PC-3 (cell line): ENCODE data around the gene GTPBP8. TPM values are rescaled to one million over a fixed set of nuclear protein-coding genes. Genes with fewer than 3 reads are reported as not detected.

Source experiments
- ATAC-seq: fragments of 200-7000 bp; cut with Tn5 transposase; 2 replicates; pipeline ENCODE4 v1.9.1; 2020; ENCODE audit warnings: mild to moderate bottlenecking, moderate library complexity
- BruUV-seq: library from RNA; stranded (reverse); fragments of 400-500 nt; replicated peaks from 2 replicates; lab custom pipeline; 2021; lab: Mats Ljungman, UMichigan
- CTCF ChIA-PET: fragments of 300-600 bp; sonication (Branson Sonifier 250); formaldehyde crosslinking; loops from one replicate; lab custom pipeline; 2022; ENCODE audit warnings: antibody characterized with exemption; lab: Charles Lee
- POLR2A ChIA-PET: fragments of 300-600 bp; sonication (Branson Sonifier 250); formaldehyde crosslinking; loops from one replicate; lab custom pipeline; 2022; ENCODE audit warnings: antibody characterized with exemption; ENCODE audit not compliant: unreplicated experiment; lab: Charles Lee
- DNase-seq: peaks from one replicate; pipeline ENCODE4 v3.0.0-alpha.2; 2015
- H2AFZ ChIP-seq: fragments of 300-600 bp; sonication (generic); 2 replicates; pipeline ENCODE4 v1.6.0; 2016; ENCODE audit warnings: antibody characterized with exemption, low read length
- H3F3A ChIP-seq: fragments of 300-600 bp; sonication (generic); one replicate; pipeline ENCODE4 v1.6.0; 2017; ENCODE audit warnings: antibody characterized with exemption, low read length, control low read depth, mild to moderate bottlenecking; ENCODE audit not compliant: unreplicated experiment
- H3K27ac ChIP-seq: fragments of 300-600 bp; sonication (generic); 2 replicates; pipeline ENCODE4 v1.5.1; 2016; ENCODE audit warnings: mild to moderate bottlenecking, low read length
- H3K27me3 ChIP-seq: fragments of 300-600 bp; sonication (generic); 2 replicates; pipeline ENCODE4 v1.6.1; 2016; ENCODE audit warnings: low read length, mixed read lengths
- H3K36me3 ChIP-seq: fragments of 300-600 bp; sonication (generic); 2 replicates; pipeline ENCODE4 v1.6.1; 2016; ENCODE audit warnings: low read depth, mixed run types, low read length, mixed read lengths
- H3K4me1 ChIP-seq: fragments of 300-600 bp; sonication (generic); 2 replicates; pipeline ENCODE4 v1.5.1; 2016; ENCODE audit warnings: low read length; ENCODE audit not compliant: insufficient read depth
- H3K4me2 ChIP-seq: fragments of 300-600 bp; sonication (generic); 2 replicates; pipeline ENCODE4 v1.6.0; 2016; ENCODE audit warnings: low read length
- H3K4me3 ChIP-seq: fragments of 300-600 bp; sonication (generic); 2 replicates; pipeline ENCODE4 v1.5.1; 2016; ENCODE audit warnings: mild to moderate bottlenecking, low read length, mixed read lengths
- H3K79me2 ChIP-seq: fragments of 300-600 bp; sonication (generic); 2 replicates; pipeline ENCODE4 v1.6.1; 2017; ENCODE audit warnings: low read length, mixed read lengths
- H3K9ac ChIP-seq: fragments of 300-600 bp; sonication (generic); 2 replicates; pipeline ENCODE4 v1.6.0; 2016; ENCODE audit warnings: mild to moderate bottlenecking, low read length
- H3K9me2 ChIP-seq: fragments of 300-600 bp; sonication (generic); replicated peaks from 2 replicates; pipeline ENCODE4 v1.6.1; 2016; ENCODE audit warnings: mixed run types, low read length, mixed read lengths
- H3K9me3 ChIP-seq: fragments of 300-600 bp; sonication (generic); 2 replicates; pipeline ENCODE4 v1.6.1; 2016; ENCODE audit warnings: low read length, mixed read lengths
- H4K20me1 ChIP-seq: fragments of 300-600 bp; sonication (generic); 2 replicates; pipeline ENCODE4 v1.6.1; 2016; ENCODE audit warnings: low read length, mixed read lengths
- EZH2 ChIP-seq: fragments of 300-600 bp; sonication (generic); IDR thresholded peaks from one replicate; pipeline ENCODE4 v1.6.1; 2017; ENCODE audit warnings: antibody characterized with exemption, mild to moderate bottlenecking, low read length; ENCODE audit not compliant: unreplicated experiment
- EZH2phosphoT487 ChIP-seq: fragments of 300-600 bp; sonication (generic); IDR thresholded peaks from 2 replicates; pipeline ENCODE4 v1.6.1; 2018; ENCODE audit warnings: mild to moderate bottlenecking, antibody characterized with exemption, low read length, borderline replicate concordance
- intact Hi-C: fragments of 100-400 bp; cut with micrococcal nuclease; formaldehyde crosslinking; loops from 2 replicates; pipeline ENCODE4 v1.9.0; 2023
- total RNA-seq: library from RNA; depleted of rRNA; stranded (reverse); fragments of >200 nt; gene quantifications from 2 replicates; pipeline ENCODE4 v1.2.3, GENCODE V29; 2014
- TF ChIP-seq, protein P1 (sequence below): fragments of 300-600 bp; sonication (generic); conservative IDR thresholded peaks from 2 replicates; pipeline ENCODE4 v1.5.1; 2017; ENCODE audit warnings: antibody characterized with exemption, low read depth, mild to moderate bottlenecking, low read length

Gene GTPBP8
- total RNA-seq, 1 experiment from 2014 or later: 63.8 TPM

DNA sequence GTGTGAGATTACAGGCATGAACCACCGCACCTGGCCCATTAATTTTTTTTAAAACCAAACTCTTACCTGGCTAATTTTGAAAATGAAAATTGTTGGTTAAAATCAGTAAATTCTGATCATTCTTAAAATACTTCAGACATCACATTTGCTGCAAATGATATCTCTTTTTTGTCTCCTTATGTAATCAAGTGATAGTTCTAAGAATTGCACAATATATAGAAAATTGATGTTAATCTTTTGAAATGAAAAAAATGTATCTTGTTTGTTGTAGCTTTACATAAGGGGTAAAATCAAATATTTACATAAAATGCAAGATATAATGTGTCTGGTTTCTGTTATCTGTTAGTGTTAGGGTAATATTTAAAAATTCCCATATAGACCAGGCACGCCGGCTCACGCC lies 5.0 kb downstream of the GTPBP8 start:
- no TSS peak for BruUV-seq
- POLR2A ChIA-PET: no interaction called here
- no peak overlapping the region for H3K27ac ChIP-seq
- CTCF ChIA-PET: no interaction called here
- no peaks in the 10 kb centered on the region for H3F3A ChIP-seq
- no peak overlapping the region for H3K9ac ChIP-seq
- H3K79me2 ChIP-seq: peaks cover 53% of the 10 kb centered on the region
- ATAC-seq: no peak
- H3K4me1 ChIP-seq: peaks cover 14% of the 10 kb centered on the region
- H2AFZ ChIP-seq: no peak overlapping the region
- no peaks in the 10 kb centered on the region for H3K9me3 ChIP-seq
- H3K9me2 ChIP-seq: no peaks in the 10 kb centered on the region
- peaks cover 21% of the 10 kb centered on the region for H3K36me3 ChIP-seq
- no peak overlapping the region for H3K4me3 ChIP-seq
- no peak for DNase-seq
- no peak overlapping the region for H3K4me2 ChIP-seq
- intact Hi-C loops: no loop called here
- peaks cover 9% of the 10 kb centered on the region; the same call in 1 of the 2 replicates for H4K20me1 ChIP-seq
- no peaks in the 10 kb centered on the region for H3K27me3 ChIP-seq
- TF ChIP-seq EZH2phosphoT487 (no peak), EZH2 (no peak)
- TF ChIP-seq, protein P1, sequence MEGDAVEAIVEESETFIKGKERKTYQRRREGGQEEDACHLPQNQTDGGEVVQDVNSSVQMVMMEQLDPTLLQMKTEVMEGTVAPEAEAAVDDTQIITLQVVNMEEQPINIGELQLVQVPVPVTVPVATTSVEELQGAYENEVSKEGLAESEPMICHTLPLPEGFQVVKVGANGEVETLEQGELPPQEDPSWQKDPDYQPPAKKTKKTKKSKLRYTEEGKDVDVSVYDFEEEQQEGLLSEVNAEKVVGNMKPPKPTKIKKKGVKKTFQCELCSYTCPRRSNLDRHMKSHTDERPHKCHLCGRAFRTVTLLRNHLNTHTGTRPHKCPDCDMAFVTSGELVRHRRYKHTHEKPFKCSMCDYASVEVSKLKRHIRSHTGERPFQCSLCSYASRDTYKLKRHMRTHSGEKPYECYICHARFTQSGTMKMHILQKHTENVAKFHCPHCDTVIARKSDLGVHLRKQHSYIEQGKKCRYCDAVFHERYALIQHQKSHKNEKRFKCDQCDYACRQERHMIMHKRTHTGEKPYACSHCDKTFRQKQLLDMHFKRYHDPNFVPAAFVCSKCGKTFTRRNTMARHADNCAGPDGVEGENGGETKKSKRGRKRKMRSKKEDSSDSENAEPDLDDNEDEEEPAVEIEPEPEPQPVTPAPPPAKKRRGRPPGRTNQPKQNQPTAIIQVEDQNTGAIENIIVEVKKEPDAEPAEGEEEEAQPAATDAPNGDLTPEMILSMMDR: no peak

DNA sequence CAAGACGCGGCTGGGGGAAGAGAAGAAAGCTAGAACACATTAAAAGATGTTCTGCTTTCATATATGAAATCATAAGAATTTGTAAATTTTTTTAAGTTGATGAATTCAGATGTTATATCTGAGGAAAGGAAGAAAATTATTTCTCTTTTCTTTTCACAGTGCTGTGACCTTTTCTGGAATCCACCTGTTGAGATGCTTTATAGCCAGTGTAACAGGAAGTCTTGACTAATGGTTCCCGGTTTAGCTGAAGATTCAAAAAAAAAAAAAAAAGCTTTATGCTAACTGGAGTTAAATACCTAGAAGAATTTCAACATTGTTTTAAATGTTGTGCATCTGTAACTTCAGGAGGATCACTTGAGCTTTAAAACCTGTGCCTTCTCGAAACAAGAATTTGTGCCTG lies 9.9 kb downstream of the GTPBP8 start:
- ChIA-PET POLR2A (interaction anchor here (0.6 kb wide), 1 partner anchor 160 kb away, joined by 3 read pairs; no protein-coding TSS in a partner anchor), CTCF (no interaction called here)
- Histone ChIP-seq H3K9ac (no peak overlapping the region), H3K79me2 (0 out of 2 replicates have a peak, but pooled peaks cover 7% of the 10 kb centered on the region), H2AFZ (no peak overlapping the region), H3K36me3 (peaks cover 64% of the 10 kb centered on the region), H3K4me1 (no peaks in the 10 kb centered on the region), H3K4me3 (no peak overlapping the region), H3F3A (no peaks in the 10 kb centered on the region), H3K9me3 (no peaks in the 10 kb centered on the region), H3K27ac (no peak overlapping the region), H3K9me2 (no peaks in the 10 kb centered on the region), H3K27me3 (no peaks in the 10 kb centered on the region), H3K4me2 (no peak overlapping the region), H4K20me1 (no peaks in the 10 kb centered on the region)
- ATAC-seq: no peak
- no peak for TF ChIP-seq EZH2
- TF ChIP-seq, protein P1: no peak
- no peak for TF ChIP-seq EZH2phosphoT487
- no TSS peak for BruUV-seq
- DNase-seq: no peak
- intact Hi-C loops: no loop called here

DNA sequence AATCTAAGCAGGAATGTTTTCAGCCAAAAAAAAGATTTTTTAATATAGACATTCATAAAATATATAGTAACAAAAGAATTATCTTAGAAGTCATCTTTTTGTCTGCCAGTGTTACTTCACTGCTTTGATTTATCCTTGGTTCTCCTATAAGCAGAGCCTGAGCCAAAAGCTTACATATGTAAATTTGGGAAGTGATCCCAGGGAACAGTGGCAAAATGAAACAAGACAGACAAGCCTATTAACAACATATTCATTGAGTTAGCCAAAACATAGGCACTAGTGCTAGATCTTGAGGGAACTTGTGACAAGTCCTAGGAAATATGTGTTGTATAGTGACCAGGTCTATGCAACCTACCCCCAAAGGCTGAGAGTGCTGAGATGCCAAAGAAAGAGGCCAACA lies 11.3 kb downstream of the GTPBP8 start:
- H3F3A ChIP-seq: no peaks in the 10 kb centered on the region
- BruUV-seq: no TSS peak
- H3K4me1 ChIP-seq: no peaks in the 10 kb centered on the region
- H3K9me2 ChIP-seq: no peaks in the 10 kb centered on the region
- H4K20me1 ChIP-seq: no peaks in the 10 kb centered on the region
- no peak overlapping the region for H2AFZ ChIP-seq
- no peaks in the 10 kb centered on the region for H3K9me3 ChIP-seq
- POLR2A ChIA-PET: no interaction called here
- intact Hi-C loops: no loop called here
- CTCF ChIA-PET: no interaction called here
- no peak overlapping the region for H3K4me2 ChIP-seq
- no peak overlapping the region for H3K9ac ChIP-seq
- peaks cover 78% of the 10 kb centered on the region for H3K36me3 ChIP-seq
- ATAC-seq: no peak
- no peak for DNase-seq
- TF ChIP-seq, protein P1: no peak
- TF ChIP-seq EZH2phosphoT487: no peak
- TF ChIP-seq EZH2: no peak
- no peaks in the 10 kb centered on the region for H3K27me3 ChIP-seq
- H3K27ac ChIP-seq: no peak overlapping the region
- H3K4me3 ChIP-seq: no peak overlapping the region
- 0 out of 2 replicates have a peak, but pooled peaks cover 4% of the 10 kb centered on the region for H3K79me2 ChIP-seq
